DMS 273 (cell line): ENCODE results near the gene INPP5D.
"Not testable (repeated sequence)": the region's sequence is repeated elsewhere in the genome, so short reads cannot be mapped to it uniquely, and the experiment has no call there.

Experiments
- DNase-seq: peaks from one replicate; lab custom pipeline; 2025; ENCODE audit not compliant: unreplicated experiment; lab: John Stamatoyannopoulos, UW

Gene INPP5D

DNA sequence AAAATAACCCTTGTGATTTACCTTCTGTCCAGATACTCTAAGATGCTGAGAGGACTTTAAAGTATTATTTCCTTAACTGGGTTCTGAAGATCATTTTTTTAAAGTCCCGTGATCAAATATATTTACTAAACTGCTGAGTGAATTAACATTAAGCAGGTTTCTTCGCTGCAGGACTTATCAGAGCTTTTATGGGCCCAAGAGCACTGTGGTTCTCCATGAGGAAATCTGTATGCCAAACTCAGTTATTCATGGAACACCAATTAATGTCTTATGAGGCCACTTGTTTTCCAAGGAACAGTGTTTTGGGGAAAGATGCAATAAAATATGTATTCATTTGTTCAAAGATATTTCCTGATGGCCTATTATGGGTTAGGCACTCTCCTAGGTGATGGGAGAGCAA lies 111.2 kb downstream of the INPP5D start:
- no peak for DNase-seq

- DNase-seq: no peak
These were observed 113.0 kb downstream of the INPP5D start for GRCh38 chr2:233173115-233173514.

- no peak for DNase-seq
These were observed 114.0 kb downstream of the INPP5D start for GRCh38 chr2:233174137-233174536.

- DNase-seq: peak; percentile 61
These were observed 119.1 kb downstream of the INPP5D start for GRCh38 chr2:233178994-233179847.

- DNase-seq: no peak
These were observed 119.8 kb downstream of the INPP5D start for GRCh38 chr2:233179848-233180366.

DNA sequence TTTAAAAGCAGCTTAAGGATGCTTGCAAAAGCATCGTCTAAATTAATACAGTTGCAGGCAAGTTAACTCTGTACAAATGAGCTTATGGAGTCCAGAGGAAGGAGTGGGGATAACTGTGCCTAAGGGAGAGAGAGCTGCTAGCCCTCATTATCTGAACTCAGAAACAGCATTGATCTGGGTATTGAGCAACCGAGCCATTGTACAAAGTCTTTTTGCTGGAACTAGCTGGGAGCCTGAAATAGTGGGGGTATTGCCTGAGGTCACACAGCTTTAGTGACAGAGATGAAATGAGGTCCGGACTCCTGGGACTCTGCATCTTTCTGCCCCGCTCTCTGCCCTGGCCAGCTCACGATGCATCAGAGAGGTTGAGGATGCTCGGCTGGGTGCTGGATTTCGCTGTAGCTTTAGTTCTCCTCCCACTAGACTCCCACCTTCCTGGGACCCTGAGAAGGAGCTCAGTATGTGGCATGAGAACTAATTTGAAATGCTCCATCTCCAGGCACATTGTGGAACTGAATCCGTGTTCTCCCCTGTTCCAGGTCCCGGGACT lies 123.8 kb downstream of the INPP5D start:
- DNase-seq: no peak

DNA sequence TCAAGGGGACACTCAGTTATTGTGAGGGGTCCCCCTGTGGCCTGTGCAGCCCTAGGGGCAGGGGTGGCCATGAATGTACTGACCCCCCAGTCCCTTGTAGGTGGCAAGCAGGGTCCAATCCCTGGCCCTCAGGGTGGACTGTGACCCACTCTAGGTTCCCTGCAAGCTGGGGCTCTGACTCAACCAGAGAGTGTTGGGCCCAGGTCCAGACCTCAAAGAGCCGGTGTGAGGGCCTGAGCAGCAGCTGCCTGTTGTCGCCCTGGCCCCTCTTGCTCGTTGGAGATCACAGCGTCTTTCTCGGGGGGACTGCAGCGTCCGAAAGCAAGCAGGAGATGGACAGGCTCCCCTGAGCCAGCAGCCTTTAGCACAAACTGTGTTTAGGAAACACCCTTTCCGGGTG lies 124.5 kb downstream of the INPP5D start:
- DNase-seq: no peak

GRCh38 chr2:233185330-233185729 lies 125.2 kb downstream of the INPP5D start:
- DNase-seq: no peak

DNA sequence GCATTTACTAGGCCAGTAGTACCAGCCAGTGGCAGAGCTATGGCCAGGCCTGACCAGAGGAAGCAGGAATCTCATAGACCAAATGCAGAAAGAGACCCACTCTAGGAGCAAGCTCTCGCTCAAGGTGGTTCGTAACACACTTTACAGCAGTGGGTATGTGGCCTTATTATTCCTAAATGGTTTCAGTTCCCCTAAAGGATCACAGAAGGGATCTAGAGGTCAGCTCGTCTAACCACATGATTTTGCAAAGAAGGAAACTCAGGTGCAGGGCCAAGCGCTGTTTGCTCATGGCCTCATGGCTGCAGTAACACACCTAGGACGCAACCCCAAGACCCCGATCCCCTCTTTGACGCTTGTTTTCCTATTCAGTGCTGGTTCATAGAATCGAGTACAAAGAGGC lies 125.8 kb downstream of the INPP5D start:
- DNase-seq: no peak

GRCh38 chr2:233186851-233187250 lies 126.7 kb downstream of the INPP5D start:
- no peak for DNase-seq

DNA sequence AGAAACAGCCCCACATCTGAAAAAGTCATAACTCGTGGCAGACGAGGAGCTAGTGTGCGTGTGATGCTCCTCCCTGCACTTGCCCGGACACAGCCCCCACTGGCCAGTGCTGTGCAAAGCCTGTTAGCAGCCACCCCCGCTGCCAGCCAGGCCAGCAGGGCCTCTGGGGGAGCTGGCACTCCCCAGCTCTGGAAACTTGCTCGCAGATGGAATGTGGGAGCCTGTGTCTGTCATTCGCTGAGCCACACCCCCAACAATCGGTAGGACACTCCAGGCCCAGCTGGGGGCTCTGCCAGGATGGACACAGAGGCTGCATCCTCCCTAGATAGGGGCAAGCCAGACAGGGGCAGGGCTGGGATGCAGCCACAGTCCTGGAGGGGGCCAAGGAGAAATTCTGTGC lies 128.9 kb downstream of the INPP5D start:
- no peak for DNase-seq

DNA sequence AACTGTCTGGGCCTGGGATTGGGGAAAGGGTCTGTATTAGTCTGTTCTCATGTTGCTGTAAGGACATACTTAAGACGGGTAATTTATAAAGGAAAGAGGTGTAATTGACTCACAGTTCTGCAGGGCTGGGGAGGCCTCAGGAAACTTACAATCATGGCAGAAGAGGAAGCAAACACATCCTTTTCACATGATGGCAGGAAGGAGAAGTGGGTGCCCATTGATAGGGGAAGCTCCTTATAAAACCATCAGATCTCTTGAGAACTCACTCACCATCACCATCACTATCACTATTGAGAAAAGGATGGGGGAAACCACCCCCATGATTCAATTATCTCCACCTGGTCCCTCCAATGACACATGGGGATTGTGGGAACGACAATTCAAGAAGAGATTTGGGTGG lies 130.9 kb downstream of the INPP5D start:
- not testable (repeated sequence) for DNase-seq

GRCh38 chr2:233193738-233194137 lies 133.6 kb downstream of the INPP5D start:
- DNase-seq: no peak

- no peak for DNase-seq
These were observed 134.9 kb downstream of the INPP5D start for GRCh38 chr2:233195027-233195426.

DNA sequence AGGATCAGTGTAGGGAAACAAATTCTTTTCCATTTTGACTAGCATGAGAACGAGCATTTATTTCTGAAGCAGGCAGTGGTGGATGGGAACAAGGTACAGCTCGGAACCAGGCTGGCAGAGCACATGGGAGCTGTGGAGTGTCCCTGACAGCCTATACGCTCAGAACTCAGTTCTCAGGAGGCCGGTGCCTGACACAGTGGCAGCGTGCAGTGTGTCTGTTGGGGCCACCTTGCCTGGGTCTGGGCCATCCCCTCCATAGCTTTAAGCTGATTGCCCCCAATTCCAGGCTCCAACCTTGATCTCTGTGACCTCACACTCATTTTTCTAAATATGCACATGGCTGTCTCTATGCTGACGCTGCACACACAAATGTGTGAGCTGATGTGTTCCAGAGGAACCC lies 136.9 kb downstream of the INPP5D start:
- no peak for DNase-seq

- DNase-seq: no peak
These were observed 137.9 kb downstream of the INPP5D start for GRCh38 chr2:233198026-233198425.

- no peak for DNase-seq
These were observed 139.7 kb downstream of the INPP5D start for GRCh38 chr2:233199870-233200269.

DNA sequence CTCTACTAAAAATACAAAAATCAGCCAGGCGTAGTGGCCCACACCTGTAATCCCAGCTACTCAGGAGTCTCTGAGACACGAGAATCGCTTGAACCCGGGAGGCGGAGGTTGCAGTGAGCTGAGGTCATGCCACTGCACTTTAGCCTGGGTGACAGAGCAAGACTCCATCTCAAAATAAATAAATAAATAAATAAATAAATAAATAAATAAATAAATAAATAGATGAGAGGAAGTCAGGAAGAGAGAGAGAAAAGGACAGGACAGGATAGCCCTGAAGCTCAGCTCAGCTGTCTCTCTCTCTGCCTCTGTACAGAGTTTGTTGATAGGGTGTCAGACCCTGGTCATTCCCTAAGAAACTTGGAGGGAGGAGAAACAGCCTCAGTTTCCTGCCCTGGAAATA lies 140.6 kb downstream of the INPP5D start:
- DNase-seq: not testable (repeated sequence)

DNA sequence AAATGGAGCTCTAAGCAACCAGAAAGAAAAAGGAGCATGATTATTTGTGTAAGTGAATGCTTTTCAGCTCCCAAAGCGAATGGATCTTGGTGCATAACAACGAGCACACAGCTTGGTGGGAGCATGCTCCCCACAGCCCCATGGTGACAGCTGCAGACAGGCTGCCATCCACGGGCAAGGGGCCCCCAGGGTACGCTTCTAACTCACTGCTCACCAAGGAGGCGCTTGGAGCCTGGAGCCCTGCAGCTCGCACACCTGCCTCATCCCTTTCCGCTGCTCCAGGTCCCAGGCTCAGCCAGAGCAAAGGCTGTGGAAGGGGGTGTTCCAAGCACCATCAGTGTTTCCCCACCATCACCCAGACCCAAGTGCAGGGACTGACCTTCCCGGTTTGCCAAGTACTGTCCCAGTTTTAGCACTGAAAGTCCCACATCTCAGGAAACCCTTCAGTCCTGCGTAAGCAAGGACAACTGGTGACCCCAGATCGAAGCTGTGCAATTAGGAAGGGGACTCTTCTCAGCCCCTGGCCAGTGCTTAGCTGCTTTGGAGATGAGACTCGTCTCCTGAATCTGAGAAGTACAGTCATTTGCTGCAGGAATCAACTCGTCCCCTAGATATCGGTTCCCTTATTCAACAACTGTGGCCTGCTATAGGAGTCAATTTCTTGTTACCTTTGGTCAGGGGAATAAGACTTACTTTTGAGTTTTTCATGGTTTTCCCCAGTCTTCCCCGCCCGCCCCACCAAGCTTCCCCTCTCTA lies 141.3 kb downstream of the INPP5D start:
- DNase-seq: no peak

GRCh38 chr2:233202531-233202944 lies 142.4 kb downstream of the INPP5D start:
- DNase-seq: no peak

DNA sequence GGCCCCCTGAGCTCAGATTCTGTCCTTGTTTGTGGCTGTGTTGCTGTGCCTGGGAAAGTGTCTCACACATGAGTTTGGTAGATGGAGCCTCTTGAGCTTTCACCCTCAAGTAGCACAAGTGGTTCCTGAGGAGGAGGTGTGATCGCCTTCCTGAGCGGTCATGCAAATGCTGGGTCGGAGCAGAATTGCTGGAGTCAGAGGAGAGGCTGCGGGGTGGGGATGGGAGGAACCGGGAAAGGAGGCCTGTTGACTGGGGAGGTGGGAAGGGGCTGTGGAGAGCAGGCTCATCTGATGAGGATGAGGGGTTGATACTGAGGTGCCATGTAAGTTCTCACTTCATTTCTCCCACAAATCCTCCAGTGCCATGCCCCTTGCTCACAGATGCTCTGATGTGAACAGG lies 142.9 kb downstream of the INPP5D start:
- no peak for DNase-seq
